ENCODE results near the gene CLEC18A. TPM values are rescaled to one million over a fixed set of nuclear protein-coding genes. Genes with fewer than 3 reads are reported as not detected.

CLEC18A gene
- total and polyA plus RNA-seq, 5 donors from 2014 or later: 0.14 to 2.9 TPM; not detected in 3

- Mint-ChIP-seq H3K27me3 (peaks cover 4% of the 10 kb centered on the region), H3K36me3 (peaks cover 37% of the 10 kb centered on the region), H3K4me3 (no peak overlapping the region), H3K9me3 (no peaks in the 10 kb centered on the region), H3K4me1 (peaks cover 0 to 5% (median 0%) of the 10 kb centered on the region in 4 donors), H3K27ac (no peak overlapping the region)
- no peaks in the 10 kb centered on the region for H3K4me1 ChIP-seq (ENCODE audit: control insufficient read depth, insufficient read depth, low read length, poor library complexity, severe bottlenecking)
- no peak overlapping the region for H3K27ac ChIP-seq (ENCODE audit: insufficient read depth, low read length, poor library complexity, severe bottlenecking)
- no peak overlapping the region for H3K4me3 ChIP-seq (ENCODE audit: low read depth, low read length)
- ATAC-seq (ENCODE audit: low read depth in 2 of 2) (no peak), DNase-seq (no peak)
- no peaks in the 10 kb centered on the region for H3K27me3 ChIP-seq (ENCODE audit: control insufficient read depth, insufficient read depth, low read length)
- no peaks in the 10 kb centered on the region for H3K9me3 ChIP-seq (ENCODE audit: control insufficient read depth in 2 of 2, low read length in 2 of 2)
- peaks cover 67% of the 10 kb centered on the region for H3K36me3 ChIP-seq (ENCODE audit: control insufficient read depth, insufficient read depth, low read length)
These were observed 19.5 kb upstream of the CLEC18A start for GRCh38 chr16:69931631-69932030.

GRCh38 chr16:69932228-69932627 lies 18.9 kb upstream of the CLEC18A start:
- no peak for ATAC-seq (ENCODE audit: low read depth in 2 of 2)
- Mint-ChIP-seq H3K27me3 (peaks cover 4% of the 10 kb centered on the region), H3K27ac (peak overlapping the region in 1 of 3 donors; percentile 41), H3K9me3 (no peaks in the 10 kb centered on the region), H3K4me1 (peaks cover 0 to 5% (median 0%) of the 10 kb centered on the region in 4 donors), H3K36me3 (peaks cover 40% of the 10 kb centered on the region), H3K4me3 (no peak overlapping the region)
- Histone ChIP-seq H3K36me3 (ENCODE audit: control insufficient read depth, insufficient read depth, low read length) (peaks cover 67% of the 10 kb centered on the region), H3K4me1 (ENCODE audit: control insufficient read depth, insufficient read depth, low read length, poor library complexity, severe bottlenecking) (no peaks in the 10 kb centered on the region), H3K4me3 (ENCODE audit: low read depth, low read length) (no peak overlapping the region), H3K27ac (ENCODE audit: insufficient read depth, low read length, poor library complexity, severe bottlenecking) (no peak overlapping the region), H3K9me3 (ENCODE audit: control insufficient read depth in 2 of 2, low read length in 2 of 2) (no peaks in the 10 kb centered on the region), H3K27me3 (ENCODE audit: control insufficient read depth, insufficient read depth, low read length) (no peaks in the 10 kb centered on the region)
- no peak for DNase-seq

- H3K27me3 ChIP-seq (ENCODE audit: control insufficient read depth, insufficient read depth, low read length): no peaks in the 10 kb centered on the region
- peak overlapping the region in 1 of 3 donors; percentile 17 for H3K27ac Mint-ChIP-seq
- H3K36me3 ChIP-seq (ENCODE audit: control insufficient read depth, insufficient read depth, low read length): peaks cover 71% of the 10 kb centered on the region
- H3K4me3 ChIP-seq (ENCODE audit: low read depth, low read length): no peak overlapping the region
- H3K9me3 Mint-ChIP-seq: peaks cover 0 to 1% (median 0%) of the 10 kb centered on the region in 7 donors
- peaks cover 44% of the 10 kb centered on the region for H3K36me3 Mint-ChIP-seq
- H3K27me3 Mint-ChIP-seq: peaks cover 4% of the 10 kb centered on the region
- H3K4me3 Mint-ChIP-seq: no peak overlapping the region
- no peaks in the 10 kb centered on the region for H3K9me3 ChIP-seq (ENCODE audit: control insufficient read depth in 2 of 2, low read length in 2 of 2)
- no peaks in the 10 kb centered on the region for H3K4me1 ChIP-seq (ENCODE audit: control insufficient read depth, insufficient read depth, low read length, poor library complexity, severe bottlenecking)
- ATAC-seq (ENCODE audit: low read depth in 2 of 2) (no peak), DNase-seq (no peak)
- no peak overlapping the region for H3K27ac ChIP-seq (ENCODE audit: insufficient read depth, low read length, poor library complexity, severe bottlenecking)
- H3K4me1 Mint-ChIP-seq: peaks cover 0 to 5% (median 0%) of the 10 kb centered on the region in 4 donors
These were observed 18.3 kb upstream of the CLEC18A start for GRCh38 chr16:69932691-69933392.

- DNase-seq: no peak
- peaks cover 49% of the 10 kb centered on the region for H3K36me3 Mint-ChIP-seq
- no peaks in the 10 kb centered on the region for H3K9me3 ChIP-seq (ENCODE audit: control insufficient read depth in 2 of 2, low read length in 2 of 2)
- peaks cover 4% of the 10 kb centered on the region for H3K27me3 Mint-ChIP-seq
- H3K4me1 Mint-ChIP-seq: peaks cover 0 to 5% (median 0%) of the 10 kb centered on the region in 4 donors
- ATAC-seq (ENCODE audit: low read depth in 2 of 2): no peak
- H3K27ac Mint-ChIP-seq: no peak overlapping the region
- H3K36me3 ChIP-seq (ENCODE audit: control insufficient read depth, insufficient read depth, low read length): peaks cover 81% of the 10 kb centered on the region
- no peak overlapping the region for H3K4me3 ChIP-seq (ENCODE audit: low read depth, low read length)
- no peaks in the 10 kb centered on the region for H3K4me1 ChIP-seq (ENCODE audit: control insufficient read depth, insufficient read depth, low read length, poor library complexity, severe bottlenecking)
- peaks cover 0 to 1% (median 0%) of the 10 kb centered on the region in 7 donors for H3K9me3 Mint-ChIP-seq
- no peak overlapping the region for H3K27ac ChIP-seq (ENCODE audit: insufficient read depth, low read length, poor library complexity, severe bottlenecking)
- no peak overlapping the region for H3K4me3 Mint-ChIP-seq
- no peaks in the 10 kb centered on the region for H3K27me3 ChIP-seq (ENCODE audit: control insufficient read depth, insufficient read depth, low read length)
These were observed 17.1 kb upstream of the CLEC18A start for GRCh38 chr16:69934044-69934443.

- no peaks in the 10 kb centered on the region for H3K4me1 ChIP-seq (ENCODE audit: control insufficient read depth, insufficient read depth, low read length, poor library complexity, severe bottlenecking)
- no peak for DNase-seq
- Mint-ChIP-seq H3K9me3 (peaks cover 0 to 1% (median 0%) of the 10 kb centered on the region in 7 donors), H3K4me3 (no peak overlapping the region), H3K36me3 (peaks cover 47% of the 10 kb centered on the region), H3K27me3 (peaks cover 4% of the 10 kb centered on the region), H3K27ac (peak overlapping the region in 1 of 3 donors; percentile 31), H3K4me1 (peaks cover 0 to 5% (median 0%) of the 10 kb centered on the region in 4 donors)
- no peak overlapping the region for H3K27ac ChIP-seq (ENCODE audit: insufficient read depth, low read length, poor library complexity, severe bottlenecking)
- H3K27me3 ChIP-seq (ENCODE audit: control insufficient read depth, insufficient read depth, low read length): no peaks in the 10 kb centered on the region
- H3K9me3 ChIP-seq (ENCODE audit: control insufficient read depth in 2 of 2, low read length in 2 of 2): no peaks in the 10 kb centered on the region
- H3K4me3 ChIP-seq (ENCODE audit: low read depth, low read length): no peak overlapping the region
- peaks cover 86% of the 10 kb centered on the region for H3K36me3 ChIP-seq (ENCODE audit: control insufficient read depth, insufficient read depth, low read length)
- ATAC-seq (ENCODE audit: low read depth in 2 of 2): no peak
These were observed 16.4 kb upstream of the CLEC18A start for GRCh38 chr16:69934751-69935150.

GRCh38 chr16:69935278-69935711 lies 15.8 kb upstream of the CLEC18A start:
- H3K9me3 Mint-ChIP-seq: peaks cover 0 to 1% (median 0%) of the 10 kb centered on the region in 7 donors
- H3K27me3 Mint-ChIP-seq: peaks cover 4% of the 10 kb centered on the region
- DNase-seq (no peak), ATAC-seq (ENCODE audit: low read depth in 2 of 2) (no peak)
- Histone ChIP-seq H3K27ac (ENCODE audit: insufficient read depth, low read length, poor library complexity, severe bottlenecking) (no peak overlapping the region), H3K9me3 (ENCODE audit: control insufficient read depth in 2 of 2, low read length in 2 of 2) (no peaks in the 10 kb centered on the region), H3K36me3 (ENCODE audit: control insufficient read depth, insufficient read depth, low read length) (peaks cover 91% of the 10 kb centered on the region), H3K4me1 (ENCODE audit: control insufficient read depth, insufficient read depth, low read length, poor library complexity, severe bottlenecking) (no peaks in the 10 kb centered on the region), H3K27me3 (ENCODE audit: control insufficient read depth, insufficient read depth, low read length) (no peaks in the 10 kb centered on the region), H3K4me3 (ENCODE audit: low read depth, low read length) (no peak overlapping the region)
- no peaks in the 10 kb centered on the region for H3K4me1 Mint-ChIP-seq
- peaks cover 42% of the 10 kb centered on the region for H3K36me3 Mint-ChIP-seq
- H3K4me3 Mint-ChIP-seq: no peak overlapping the region
- H3K27ac Mint-ChIP-seq: no peak overlapping the region

GRCh38 chr16:69935740-69936139 lies 15.4 kb upstream of the CLEC18A start:
- no peak overlapping the region for H3K27ac ChIP-seq (ENCODE audit: insufficient read depth, low read length, poor library complexity, severe bottlenecking)
- H3K27me3 ChIP-seq (ENCODE audit: control insufficient read depth, insufficient read depth, low read length): no peaks in the 10 kb centered on the region
- Mint-ChIP-seq H3K27me3 (peaks cover 4% of the 10 kb centered on the region), H3K36me3 (peaks cover 40% of the 10 kb centered on the region), H3K4me1 (no peaks in the 10 kb centered on the region), H3K4me3 (no peak overlapping the region), H3K27ac (no peak overlapping the region), H3K9me3 (peaks cover 0 to 1% (median 0%) of the 10 kb centered on the region in 7 donors)
- peaks cover 91% of the 10 kb centered on the region for H3K36me3 ChIP-seq (ENCODE audit: control insufficient read depth, insufficient read depth, low read length)
- H3K9me3 ChIP-seq (ENCODE audit: control insufficient read depth in 2 of 2, low read length in 2 of 2): no peaks in the 10 kb centered on the region
- ATAC-seq (ENCODE audit: low read depth in 2 of 2) (no peak), DNase-seq (no peak)
- no peak overlapping the region for H3K4me3 ChIP-seq (ENCODE audit: low read depth, low read length)
- H3K4me1 ChIP-seq (ENCODE audit: control insufficient read depth, insufficient read depth, low read length, poor library complexity, severe bottlenecking): no peaks in the 10 kb centered on the region

- H3K9me3 ChIP-seq (ENCODE audit: control insufficient read depth in 2 of 2, low read length in 2 of 2): no peaks in the 10 kb centered on the region
- no peaks in the 10 kb centered on the region for H3K4me1 ChIP-seq (ENCODE audit: control insufficient read depth, insufficient read depth, low read length, poor library complexity, severe bottlenecking)
- peaks cover 0 to 1% (median 0%) of the 10 kb centered on the region in 7 donors for H3K9me3 Mint-ChIP-seq
- no peak overlapping the region for H3K27ac Mint-ChIP-seq
- peaks cover 2% of the 10 kb centered on the region for H3K27me3 Mint-ChIP-seq
- DNase-seq (no peak), ATAC-seq (ENCODE audit: low read depth in 2 of 2) (no peak)
- no peak overlapping the region for H3K4me3 ChIP-seq (ENCODE audit: low read depth, low read length)
- no peak overlapping the region for H3K27ac ChIP-seq (ENCODE audit: insufficient read depth, low read length, poor library complexity, severe bottlenecking)
- no peaks in the 10 kb centered on the region for H3K4me1 Mint-ChIP-seq
- peaks cover 39% of the 10 kb centered on the region for H3K36me3 Mint-ChIP-seq
- no peaks in the 10 kb centered on the region for H3K27me3 ChIP-seq (ENCODE audit: control insufficient read depth, insufficient read depth, low read length)
- no peak overlapping the region for H3K4me3 Mint-ChIP-seq
- peaks cover 93% of the 10 kb centered on the region for H3K36me3 ChIP-seq (ENCODE audit: control insufficient read depth, insufficient read depth, low read length)
These were observed 14.9 kb upstream of the CLEC18A start for GRCh38 chr16:69936252-69936651.
